H1 (cell line): ENCODE measurements around the gene POLRMT. TPM values are rescaled to one million over a fixed set of nuclear protein-coding genes. Genes with fewer than 3 reads are reported as not detected.

Experiments used
- CTCF ChIA-PET: fragments of 300-600 bp; sonication (Branson Sonifier 250); formaldehyde crosslinking; loops from one replicate; lab custom pipeline; 2021; ENCODE audit not compliant: partially characterized antibody; lab: Charles Lee
- POLR2A ChIA-PET: fragments of 300-600 bp; sonication (Branson Sonifier 250); formaldehyde crosslinking; loops from one replicate; lab custom pipeline; 2021; ENCODE audit warnings: inconsistent platforms; ENCODE audit not compliant: partially characterized antibody; lab: Charles Lee
- DNase-seq, 2 experiments: peaks; one replicate each; pipeline versions ENCODE4 v3.0.0 to v3.0.0-alpha.2; 2010 to 2022; ENCODE audit warnings: low spot score in 2 of 2, low read depth in 1 of 2, mixed read lengths in 1 of 2
- FAIRE-seq: peaks from 2 replicates; lab custom pipeline; 2011; peaks lifted over from hg19 to GRCh38; lab: Jason Lieb, UNC
- H2AFZ ChIP-seq: 2 replicates; pipeline ENCODE4 v1.8.1; 2012; ENCODE audit warnings: low read length, inconsistent platforms
- H2AK5ac ChIP-seq: 2 replicates; pipeline ENCODE4 v1.6.1; 2013; ENCODE audit warnings: low read depth, low read length
- H2BK120ac ChIP-seq: replicated peaks from 2 replicates; pipeline ENCODE3; 2013; ENCODE audit warnings: low read depth, low read length, inconsistent platforms
- H2BK12ac ChIP-seq: 2 replicates; pipeline ENCODE4 v1.6.1; 2013; ENCODE audit warnings: low read depth, low read length
- H2BK15ac ChIP-seq: 2 replicates; pipeline ENCODE4 v1.6.1; 2013; ENCODE audit warnings: low read length
- H2BK20ac ChIP-seq: 2 replicates; pipeline ENCODE4 v1.6.1; 2013; ENCODE audit warnings: low read length
- H2BK5ac ChIP-seq: 2 replicates; pipeline ENCODE4 v1.6.1; 2013; ENCODE audit warnings: low read depth, low read length
- H3K14ac ChIP-seq: 2 replicates; pipeline ENCODE4 v1.6.1; 2013; ENCODE audit warnings: inconsistent platforms; ENCODE audit not compliant: insufficient read length
- H3K18ac ChIP-seq: 2 replicates; pipeline ENCODE4 v1.6.1; 2013; ENCODE audit warnings: low read length; ENCODE audit errors: extremely low read depth
- H3K23ac ChIP-seq: 2 replicates; pipeline ENCODE4 v1.6.1; 2013; ENCODE audit warnings: inconsistent platforms; ENCODE audit not compliant: insufficient read length
- H3K23me2 ChIP-seq: 2 replicates; pipeline ENCODE4 v1.6.1; 2013; ENCODE audit warnings: low read depth, low read length
- H3K27ac ChIP-seq: 2 replicates; pipeline ENCODE4 v1.6.1; 2011; ENCODE audit warnings: low read depth, low read length, inconsistent platforms
- H3K27me3 ChIP-seq, 4 experiments: replicated peaks in 1 of 4; 1 replicate in 1 of 4; 2 replicates in 3 of 4; pipeline versions ENCODE4 v1.6.1 to v1.8.1; 2011 to 2013; ENCODE audit warnings: low read length in 3 of 4, mild to moderate bottlenecking in 3 of 4, inconsistent platforms in 2 of 4, mixed read lengths in 2 of 4, moderate library complexity in 1 of 4; ENCODE audit not compliant: control insufficient read depth in 3 of 4, insufficient read depth in 3 of 4; ENCODE audit errors: extremely low read depth in 1 of 4
- H3K36me3 ChIP-seq, 4 experiments: 2 replicates each; pipeline versions ENCODE4 v1.6.1 to v1.8.1; 2011 to 2013; ENCODE audit warnings: mild to moderate bottlenecking in 4 of 4, low read length in 3 of 4, moderate library complexity in 2 of 4, control low read depth in 1 of 4, inconsistent platforms in 1 of 4; ENCODE audit not compliant: insufficient read depth in 4 of 4, control insufficient read depth in 2 of 4
- H3K4ac ChIP-seq: replicated peaks from 2 replicates; pipeline ENCODE3; 2013; ENCODE audit warnings: low read length, low read depth, mixed read lengths, inconsistent platforms; ENCODE audit not compliant: insufficient read length
- H3K4me1 ChIP-seq, 4 experiments: replicated peaks in 1 of 4; 1 replicate in 1 of 4; 2 replicates in 3 of 4; pipeline versions ENCODE4 v1.6.1 to v1.8.1; 2011 to 2013; ENCODE audit warnings: low read length in 3 of 4, inconsistent platforms in 2 of 4, mixed read lengths in 1 of 4; ENCODE audit not compliant: insufficient read depth in 4 of 4, control insufficient read depth in 3 of 4
- H3K4me2 ChIP-seq, 2 experiments: 2 replicates each; pipeline versions ENCODE4 v1.6.1 to v1.8.1; 2011 to 2013; ENCODE audit warnings: low read depth in 2 of 2, low read length in 2 of 2, control low read depth in 1 of 2, inconsistent platforms in 1 of 2, mild to moderate bottlenecking in 1 of 2; ENCODE audit not compliant: insufficient read depth in 1 of 2
- H3K4me3 ChIP-seq, 4 experiments: fragments of 200-600, 300-600 bp in 1 of 4; sonication (generic), shearing (Covaris generic), sonication (Bioruptor Twin) in 1 of 4; 2 replicates each; pipeline versions ENCODE4 v1.5.1 to v1.8.1; 2011 to 2016; ENCODE audit warnings: low read length in 4 of 4, low read depth in 3 of 4, control low read depth in 2 of 4, inconsistent platforms in 2 of 4, mild to moderate bottlenecking in 2 of 4, mixed read lengths in 1 of 4, moderate library complexity in 1 of 4; ENCODE audit not compliant: insufficient read depth in 2 of 4; ENCODE audit errors: extremely low read depth in 1 of 4
- H3K56ac ChIP-seq: replicated peaks from 2 replicates; pipeline ENCODE3; 2013; ENCODE audit warnings: low read depth, mild to moderate bottlenecking, mixed read lengths, low read length, inconsistent platforms; ENCODE audit not compliant: insufficient read length
- H3K79me1 ChIP-seq: 2 replicates; pipeline ENCODE4 v1.6.1; 2013; ENCODE audit warnings: low read depth, low read length, control low read depth
- H3K79me2 ChIP-seq, 2 experiments: 2 replicates each; pipeline versions ENCODE4 v1.6.1 to v1.8.1; 2012 to 2013; ENCODE audit warnings: low read length in 2 of 2, mild to moderate bottlenecking in 2 of 2, inconsistent platforms in 1 of 2; ENCODE audit not compliant: insufficient read depth in 2 of 2, control insufficient read depth in 1 of 2
- H3K9ac ChIP-seq, 4 experiments: replicated peaks in 1 of 4; 1 replicate in 1 of 4; 2 replicates in 3 of 4; pipeline versions ENCODE4 v1.6.1 to v1.8.1; 2011 to 2013; ENCODE audit warnings: low read depth in 3 of 4, low read length in 3 of 4, control low read depth in 2 of 4, mild to moderate bottlenecking in 2 of 4, moderate library complexity in 2 of 4, inconsistent platforms in 1 of 4; ENCODE audit errors: extremely low read depth in 1 of 4
- H3K9me3 ChIP-seq, 2 experiments: 2 replicates each; pipeline versions ENCODE4 v1.6.1 to v1.8.1; 2012 to 2013; ENCODE audit warnings: mild to moderate bottlenecking in 2 of 2, moderate library complexity in 2 of 2, control low read depth in 1 of 2, inconsistent platforms in 1 of 2, low read depth in 1 of 2, low read length in 1 of 2, mixed read lengths in 1 of 2; ENCODE audit not compliant: insufficient read depth in 2 of 2
- H4K20me1 ChIP-seq, 2 experiments: replicated peaks in 1 of 2; 2 replicates each; pipeline versions ENCODE3 to v1.8.1; 2011 to 2013; ENCODE audit warnings: inconsistent platforms in 2 of 2, low read length in 2 of 2, mild to moderate bottlenecking in 1 of 2; ENCODE audit not compliant: insufficient read depth in 2 of 2, control insufficient read depth in 1 of 2
- H4K5ac ChIP-seq: 2 replicates; pipeline ENCODE4 v1.6.1; 2013; ENCODE audit warnings: low read length, low read depth, mixed read lengths, inconsistent platforms; ENCODE audit not compliant: insufficient read length
- H4K8ac ChIP-seq: 2 replicates; pipeline ENCODE4 v1.8.0; 2013; ENCODE audit warnings: mild to moderate bottlenecking, moderate library complexity, low read length, inconsistent platforms; ENCODE audit not compliant: insufficient read depth; ENCODE audit errors: extremely low read depth
- H4K91ac ChIP-seq: replicated peaks from 2 replicates; pipeline ENCODE3; 2013; ENCODE audit warnings: low read length, mixed read lengths, inconsistent platforms; ENCODE audit not compliant: insufficient read length
- BCL11A ChIP-seq, 2 experiments: IDR thresholded peaks; one replicate each; pipeline ENCODE4 v1.6.1; 2011; ENCODE audit warnings: low read depth in 2 of 2, low read length in 2 of 2, mild to moderate bottlenecking in 2 of 2
- CREB1 ChIP-seq: IDR thresholded peaks from 2 replicates; pipeline ENCODE4 v1.6.1; 2012; ENCODE audit warnings: inconsistent platforms
- EGR1 ChIP-seq: IDR thresholded peaks from 2 replicates; pipeline ENCODE4 v1.6.1; 2011; ENCODE audit warnings: low read depth, low read length, borderline replicate concordance
- GTF2F1 ChIP-seq: IDR thresholded peaks from 2 replicates; pipeline ENCODE4 v1.6.1; 2012; ENCODE audit warnings: low read depth, low read length, improper control_type of control experiment, borderline replicate concordance
- POLR2A ChIP-seq, 2 experiments: IDR thresholded peaks; 1 replicate in 1 of 2; 2 replicates in 1 of 2; pipeline ENCODE4 v1.6.1; 2011; ENCODE audit warnings: low read depth in 2 of 2, low read length in 2 of 2, mild to moderate bottlenecking in 2 of 2; ENCODE audit errors: control extremely low read depth in 1 of 2
- RNF2 ChIP-seq: fragments of 200-900, 300-1000 bp; sonication (generic); IDR thresholded peaks from 2 replicates; pipeline ENCODE4 v1.7.1; 2016; ENCODE audit warnings: borderline replicate concordance, low read depth, mild to moderate bottlenecking, antibody characterized with exemption, low read length; ENCODE audit not compliant: poor library complexity, severe bottlenecking; ENCODE audit errors: missing control alignments
- SIN3A ChIP-seq, 2 experiments: IDR thresholded peaks in 1 of 2; conservative IDR thresholded peaks in 1 of 2; 2 replicates each; pipeline ENCODE4 v1.6.1; 2011 to 2012; ENCODE audit warnings: low read length in 2 of 2, improper control_type of control experiment in 1 of 2, low read depth in 1 of 2, mild to moderate bottlenecking in 1 of 2
- SP4 ChIP-seq: IDR thresholded peaks from 2 replicates; pipeline ENCODE4 v1.6.1; 2012; ENCODE audit warnings: low read length, inconsistent platforms
- TEAD4 ChIP-seq: IDR thresholded peaks from 2 replicates; pipeline ENCODE4 v1.6.1; 2012; ENCODE audit warnings: low read depth, low read length, inconsistent platforms, mixed read lengths
- WGBS, 2 experiments: shearing (Covaris generic) in 1 of 2; methylation state at CpG; one replicate each; pipeline versions ENCODE4 v1.1.6 to v1.1.7; 2013 to 2015; ENCODE audit warnings: low lambda C conversion rate in 2 of 2, mixed read lengths in 2 of 2, inconsistent platforms in 1 of 2, low coverage in 1 of 2, missing lambda C conversion rate in 1 of 2; ENCODE audit not compliant: insufficient replicate concordance in 2 of 2, insufficient coverage in 1 of 2, insufficient read length in 1 of 2; ENCODE audit errors: extremely low coverage in 1 of 2, missing lambda C conversion rate in 1 of 2; 5-methylcytosine and 5-hydroxymethylcytosine counted together
- polyA plus RNA-seq, 7 experiments: library from polyadenylated mRNA; depleted of rRNA in 3 of 7; stranded (reverse) in 5 of 7; unstranded in 2 of 7; fragments of >200 nt in 5 of 7; fragments of 200-250 nt in 2 of 7; gene quantifications; 1 replicate in 5 of 7; 2 replicates in 1 of 7; 4 replicates in 1 of 7; pipeline versions ENCODE4 v1.2.1 to v1.2.3, GENCODE V29; 2011 to 2013; ENCODE audit warnings: missing spikeins in 2 of 7, mixed read lengths in 2 of 7
- total RNA-seq: library from RNA; stranded (reverse); fragmentation: NEBNext Ultra II Directional; extraction: Animal tissue kit (Norgen Biotek cat#: 25700); gene quantifications from 2 replicates; pipeline ENCODE4 v1.2.1, GENCODE V29; 2021
- TF ChIP-seq, protein P1 (sequence below): IDR thresholded peaks from 2 replicates; pipeline ENCODE4 v1.6.1; 2012; ENCODE audit warnings: inconsistent platforms

The POLRMT gene
- total and polyA plus RNA-seq, 2 of the 8 experiments (the other 6 are each of a cell fraction or from before 2014, with no cell fraction given): 93.0 to 111 TPM

DNA sequence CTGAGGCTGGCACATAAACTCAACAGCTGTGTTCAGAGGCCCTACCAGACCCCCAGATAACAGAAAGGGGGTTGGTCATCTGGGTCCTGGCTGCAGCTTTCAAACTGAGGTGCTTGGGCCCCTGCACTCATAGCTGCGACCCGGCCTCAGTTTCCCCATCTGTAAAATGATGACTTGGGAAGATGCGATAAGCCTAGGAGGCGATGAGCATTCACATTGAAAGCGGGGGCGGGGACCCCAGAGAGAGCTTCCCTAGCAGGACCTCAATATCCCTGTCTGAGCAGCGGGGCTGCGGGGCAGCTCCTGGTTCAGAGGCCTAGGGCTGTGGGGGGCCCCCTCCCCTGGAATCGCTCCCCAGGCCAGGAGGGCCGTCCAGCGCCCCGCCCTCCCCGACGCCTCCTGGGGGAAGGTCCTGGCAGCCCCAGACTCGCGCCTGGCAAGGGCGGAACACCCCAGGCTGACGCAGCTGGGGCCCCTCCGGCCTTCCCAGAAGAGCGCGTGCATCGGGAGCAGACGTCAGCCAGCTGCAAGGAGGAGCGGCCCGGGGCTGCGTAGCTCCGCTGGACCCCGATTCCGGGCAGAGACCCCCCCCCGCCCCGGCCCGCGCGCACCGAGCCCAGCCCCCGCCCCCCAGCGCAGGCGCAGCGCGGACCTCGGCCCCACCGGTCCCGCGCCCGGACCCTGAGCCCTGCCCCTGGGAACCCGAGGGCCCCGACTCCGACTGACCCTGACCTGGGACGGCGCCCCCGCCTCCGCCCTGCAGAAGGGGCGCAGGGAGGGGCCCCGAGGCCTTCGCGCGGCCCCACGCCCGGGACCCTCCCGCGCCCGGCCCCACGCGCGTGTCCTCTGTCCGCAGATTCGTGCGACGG lies 46.3 kb upstream of the POLRMT start:
- Histone ChIP-seq H3K79me1 (0 out of 2 replicates have a peak, but pooled peaks cover 3% of the 10 kb centered on the region), H3K14ac (no peak overlapping the region), H3K9me3 (no peaks in the 10 kb centered on the region), H3K23me2 (peaks cover 6% of the 10 kb centered on the region; the same call in 1 of the 2 replicates), H4K5ac (peak overlapping the region; percentile 43), H4K91ac (peak overlapping the region; percentile 54), H3K4me3 (peak overlapping the region; percentile 50 to 97 (median 59)), H3K36me3 (no peaks in the 10 kb centered on the region), H2AFZ (no peak overlapping the region; the same call in 1 of the 2 replicates), H2BK15ac (no peak overlapping the region), H2BK5ac (no peak overlapping the region), H4K20me1 (peaks cover 0 to 7% of the 10 kb centered on the region in 2 experiments), H3K23ac (no peak overlapping the region), H3K18ac (peak overlapping the region; percentile 19), H3K9ac (peak overlapping the region in 3 of 4 experiments; percentile 51 to 90 (median 68); a peak in 3 of 7 replicates), H4K8ac (no peak overlapping the region; the same call in 1 of the 2 replicates), H3K56ac (peak overlapping the region; percentile 59), H3K27ac (peak overlapping the region; percentile 77; the same call in 1 of the 2 replicates), H3K4me1 (peaks cover 0 to 10% (median 1%) of the 10 kb centered on the region in 4 experiments; a peak in 4 of 7 replicates), H2BK20ac (no peak overlapping the region), H2BK12ac (no peak overlapping the region), H2AK5ac (no peak overlapping the region), H3K27me3 (peaks cover 0 to 21% (median 10%) of the 10 kb centered on the region in 4 experiments; a peak in 5 of 7 replicates), H3K79me2 (no peaks in the 10 kb centered on the region), H2BK120ac (no peak overlapping the region), H3K4me2 (peak overlapping the region; percentile 43 to 80), H3K4ac (no peak overlapping the region)
- POLR2A ChIA-PET: interaction anchor here (1.1 to 2.4 kb wide), 6 partner anchors 9 to 107 kb away, joined by 3 to 11 read pairs (median 7); partner anchors contain the start of genes BSG and PALM
- WGBS, 2 experiments: 12% methylated on average over 20 of the region's 69 CpGs; no CpG with 5 or more reads in 1 of the 2 experiments
- CTCF ChIA-PET: interaction anchor here (0.8 to 1.8 kb wide), 7 partner anchors 10 to 54 kb away, joined by 4 to 16 read pairs (median 4); no protein-coding TSS in a partner anchor
- no peak for FAIRE-seq
- no peak for DNase-seq
- TF ChIP-seq RNF2: no peak
- no peak for TF ChIP-seq POLR2A (IDR thresholded peaks at IDR 0.05; ENCODE audit: control extremely low read depth in 1 of 2, low read depth in 2 of 2, low read length in 2 of 2)
- TF ChIP-seq EGR1: 0 out of 2 replicates have a peak, but pooled peaks have one; percentile 6
- no peak for TF ChIP-seq CREB1
- TF ChIP-seq GTF2F1: no peak
- TF ChIP-seq TEAD4: no peak
- TF ChIP-seq, protein P1, sequence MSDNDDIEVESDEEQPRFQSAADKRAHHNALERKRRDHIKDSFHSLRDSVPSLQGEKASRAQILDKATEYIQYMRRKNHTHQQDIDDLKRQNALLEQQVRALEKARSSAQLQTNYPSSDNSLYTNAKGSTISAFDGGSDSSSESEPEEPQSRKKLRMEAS: 0 out of 2 replicates have a peak, but pooled peaks have one; percentile 30
- 0 out of 4 replicates have a peak, but pooled peaks of 1 of the 2 experiments have one; percentile 25 for TF ChIP-seq SIN3A (conservative IDR thresholded peaks at IDR 0.05 in 1 of 2, IDR thresholded peaks at IDR 0.05 in 1 of 2; ENCODE audit: low read depth in 1 of 2, low read length in 2 of 2)
- no peak for TF ChIP-seq SP4
- no peak for TF ChIP-seq BCL11A (IDR thresholded peaks at IDR 0.05; ENCODE audit: low read depth in 2 of 2, low read length in 2 of 2)
